Natural killer cell (primary cell): ENCODE results near the gene DYNC1H1. TPM values are rescaled to one million over a fixed set of nuclear protein-coding genes. Genes with fewer than 3 reads are reported as not detected.

Experiments used
- ATAC-seq, 3 donors: fragments of 150-1000 bp in 2 of 3; fragments of 200-7000 bp in 1 of 3; cut with Tn5 transposase; 1 replicate in 1 of 3; 2 replicates in 2 of 3; pipeline ENCODE4 v1.10.0; 2021; ENCODE audit warnings: mild to moderate bottlenecking in 2 of 3, moderate library complexity in 2 of 3
- DNase-seq, 2 donors: peaks; one replicate each; pipeline versions ENCODE4 v3.0.0 to v3.0.0-alpha.2; 2013 to 2021; ENCODE audit warnings: mixed read lengths in 1 of 2
- H3K27ac ChIP-seq: one replicate; pipeline ENCODE4 v1.5.1; 2013; ENCODE audit warnings: mild to moderate bottlenecking, low read length
- H3K27me3 ChIP-seq: one replicate; pipeline ENCODE4 v1.6.1; 2013; ENCODE audit warnings: low read length; ENCODE audit not compliant: control insufficient read depth, insufficient read depth
- H3K36me3 ChIP-seq: one replicate; pipeline ENCODE4 v1.6.1; 2013; ENCODE audit warnings: low read length; ENCODE audit not compliant: control insufficient read depth, insufficient read depth
- H3K4me1 ChIP-seq: one replicate; pipeline ENCODE4 v1.6.1; 2013; ENCODE audit warnings: low read length; ENCODE audit not compliant: control insufficient read depth, insufficient read depth
- H3K4me3 ChIP-seq: one replicate; pipeline ENCODE4 v1.5.1; 2013; ENCODE audit warnings: low read length
- H3K9me3 ChIP-seq: one replicate; pipeline ENCODE4 v1.6.1; 2013; ENCODE audit warnings: low read length; ENCODE audit not compliant: control insufficient read depth, insufficient read depth
- H3K27ac Mint-ChIP-seq, 2 donors: one replicate each; pipeline ENCODE4 v1.8.0; 2022; ENCODE audit warnings: mild to moderate bottlenecking in 2 of 2, mixed read lengths in 2 of 2, moderate library complexity in 1 of 2
- H3K27me3 Mint-ChIP-seq, 2 donors: one replicate each; pipeline ENCODE4 v1.8.0; 2022; ENCODE audit warnings: low read depth in 2 of 2, mixed read lengths in 2 of 2
- H3K36me3 Mint-ChIP-seq: one replicate; pipeline ENCODE4 v1.8.0; 2022; ENCODE audit warnings: mixed read lengths
- H3K4me1 Mint-ChIP-seq, 2 donors: one replicate each; pipeline ENCODE4 v1.8.0; 2022; ENCODE audit warnings: mixed read lengths in 2 of 2
- H3K4me3 Mint-ChIP-seq: one replicate; pipeline ENCODE4 v1.8.0; 2022; ENCODE audit warnings: mild to moderate bottlenecking, moderate library complexity, mixed read lengths
- H3K9me3 Mint-ChIP-seq, 2 donors: one replicate each; pipeline ENCODE4 v1.8.0; 2022; ENCODE audit warnings: mixed read lengths in 2 of 2
- CTCF ChIP-seq: fragments of 200-600 bp; IDR thresholded peaks from one replicate; pipeline ENCODE4 v1.8.0; 2022; ENCODE audit warnings: antibody characterized with exemption
- WGBS: methylation state at CpG from one replicate; pipeline ENCODE4 v1.1.7; 2013; ENCODE audit warnings: missing lambda C conversion rate; ENCODE audit not compliant: insufficient coverage; 5-methylcytosine and 5-hydroxymethylcytosine counted together
- intact Hi-C: fragments of 100-400 bp; cut with micrococcal nuclease; formaldehyde crosslinking; loops from one replicate; pipeline ENCODE4 v1.14.2; 2022
- total RNA-seq, 4 donors: library from RNA; stranded (reverse); fragments of 120-200 nt in 1 of 4; gene quantifications; one replicate each; pipeline versions ENCODE4 v1.2.3 to v1.2.4, GENCODE V29; 2013 to 2022

Gene DYNC1H1
- total RNA-seq, 3 donors from 2014 or later (not counting 1 experiment from before 2014, with no cell fraction given): 313 to 381 (median 349) TPM

- peaks cover 6% of the 10 kb centered on the region for H3K27me3 ChIP-seq
- H3K4me3 ChIP-seq: no peak overlapping the region
- no peaks in the 10 kb centered on the region for H3K36me3 Mint-ChIP-seq
- no peaks in the 10 kb centered on the region for H3K9me3 ChIP-seq
- TF ChIP-seq CTCF: no peak
- intact Hi-C loops: loop anchor here (5.0 kb wide), 4 partner anchors 68 to 372 kb away; partner anchors contain the start of gene ZNF839
- no peak overlapping the region for H3K27ac ChIP-seq
- H3K4me1 ChIP-seq: peaks cover 20% of the 10 kb centered on the region
- H3K4me1 Mint-ChIP-seq: peaks cover 18 to 27% of the 10 kb centered on the region in 2 donors
- ATAC-seq: no peak
- H3K36me3 ChIP-seq: no peaks in the 10 kb centered on the region
- H3K4me3 Mint-ChIP-seq: no peak overlapping the region
- H3K27ac Mint-ChIP-seq: no peak overlapping the region
- WGBS: 28% methylated on average over 5 of the region's 5 CpGs
- H3K9me3 Mint-ChIP-seq: no peaks in the 10 kb centered on the region
- DNase-seq: no peak
- peaks cover 18 to 25% of the 10 kb centered on the region in 2 donors for H3K27me3 Mint-ChIP-seq
These were observed 19.2 kb upstream of the DYNC1H1 start for GRCh38 chr14:101945171-101945570.

GRCh38 chr14:101947577-101947903 is 16.8 kb upstream of the DYNC1H1 start:
- Histone ChIP-seq H3K27me3 (peaks cover 4% of the 10 kb centered on the region), H3K4me3 (peak overlapping the region; percentile 91), H3K4me1 (peaks cover 20% of the 10 kb centered on the region), H3K36me3 (no peaks in the 10 kb centered on the region), H3K9me3 (no peaks in the 10 kb centered on the region), H3K27ac (peak overlapping the region; percentile 100)
- peak overlapping the region; percentile 96 for H3K4me3 Mint-ChIP-seq
- DNase-seq (peak in 1 of 2 donors; percentile 69), ATAC-seq (peak; percentile 39 to 50 (median 40))
- peak overlapping the region; percentile 100 for H3K27ac Mint-ChIP-seq
- H3K36me3 Mint-ChIP-seq: no peaks in the 10 kb centered on the region
- intact Hi-C loops: loop anchor here (1.0 to 5.0 kb wide), 5 partner anchors 70 to 370 kb away; partner anchors contain the start of gene ZNF839
- TF ChIP-seq CTCF: no peak
- 2% methylated on average over 8 of the region's 8 CpGs for WGBS
- H3K4me1 Mint-ChIP-seq: peaks cover 18 to 27% of the 10 kb centered on the region in 2 donors
- H3K27me3 Mint-ChIP-seq: peaks cover 7 to 13% of the 10 kb centered on the region in 2 donors
- H3K9me3 Mint-ChIP-seq: no peaks in the 10 kb centered on the region

- intact Hi-C loops: loop anchor here (1.0 to 5.0 kb wide), 9 partner anchors 16 to 369 kb away; partner anchors contain the start of genes DYNC1H1, HSP90AA1, WDR20 and ZNF839
- no peaks in the 10 kb centered on the region for H3K36me3 Mint-ChIP-seq
These were observed 16.3 kb upstream of the DYNC1H1 start for GRCh38 chr14:101947904-101948665.

More at GRCh38 chr14:101947904-101948665, 16.3 kb upstream of the DYNC1H1 start:
- Mint-ChIP-seq H3K4me3 (peak overlapping the region; percentile 96), H3K9me3 (no peaks in the 10 kb centered on the region), H3K27ac (peak overlapping the region; percentile 100), H3K4me1 (peaks cover 18 to 27% of the 10 kb centered on the region in 2 donors), H3K27me3 (peaks cover 7 to 11% of the 10 kb centered on the region in 2 donors)
- WGBS: 0% methylated on average over 53 of the region's 53 CpGs
- Histone ChIP-seq H3K9me3 (no peaks in the 10 kb centered on the region), H3K4me3 (peak overlapping the region; percentile 91), H3K4me1 (peaks cover 20% of the 10 kb centered on the region), H3K36me3 (no peaks in the 10 kb centered on the region), H3K27ac (peak overlapping the region; percentile 100), H3K27me3 (peaks cover 2% of the 10 kb centered on the region)
- TF ChIP-seq CTCF: no peak
- peak; percentile 93 to 97 (median 93) for ATAC-seq
- DNase-seq: peak; percentile 99 to 100
